HUES48 (cell line): Measurements from ENCODE around the gene CPT1B.
"Not testable (repeated sequence)": the region's sequence is repeated elsewhere in the genome, so short reads cannot be mapped to it uniquely, and the experiment has no call there.

ENCODE experiments used
- H3K27ac ChIP-seq: one replicate; pipeline ENCODE4 v1.7.0; 2013; ENCODE audit warnings: low read depth, low read length, inconsistent platforms
- H3K27me3 ChIP-seq: 2 replicates; pipeline ENCODE4 v1.6.1; 2013; ENCODE audit warnings: mild to moderate bottlenecking, low read length; ENCODE audit not compliant: control insufficient read depth, insufficient read depth
- H3K36me3 ChIP-seq: 2 replicates; pipeline ENCODE4 v1.6.1; 2013; ENCODE audit warnings: low read length; ENCODE audit not compliant: control insufficient read depth, insufficient read depth
- H3K4me1 ChIP-seq: 2 replicates; pipeline ENCODE4 v1.6.1; 2013; ENCODE audit warnings: mild to moderate bottlenecking, low read length; ENCODE audit not compliant: control insufficient read depth, insufficient read depth
- H3K4me3 ChIP-seq: 2 replicates; pipeline ENCODE4 v1.5.1; 2013; ENCODE audit warnings: mild to moderate bottlenecking, low read depth, low read length
- H3K9ac ChIP-seq: 2 replicates; pipeline ENCODE4 v1.6.1; 2013; ENCODE audit warnings: mild to moderate bottlenecking, low read depth, low read length, moderate library complexity
- H3K9me3 ChIP-seq: 2 replicates; pipeline ENCODE4 v1.6.1; 2013; ENCODE audit warnings: low read length; ENCODE audit not compliant: control insufficient read depth, insufficient read depth

The CPT1B gene

GRCh38 chr22:50608058-50608840 lies 30.0 kb upstream of the CPT1B start:
- not testable (repeated sequence) for H3K36me3 ChIP-seq, H3K4me1 ChIP-seq, H3K4me3 ChIP-seq, H3K27ac ChIP-seq, H3K9ac ChIP-seq, H3K9me3 ChIP-seq
- H3K27me3 ChIP-seq, result peaks cover 47% of the 10 kb centered on the region

- Histone ChIP-seq H3K4me3 (no peak overlapping the region), H3K36me3 (no peaks in the 10 kb centered on the region), H3K9me3 (no peaks in the 10 kb centered on the region), H3K27me3 (peaks cover 48% of the 10 kb centered on the region), H3K27ac (no peak overlapping the region), H3K4me1 (no peaks in the 10 kb centered on the region), H3K9ac (no peak overlapping the region)
Observed at GRCh38 chr22:50607659-50608020, 29.4 kb upstream of the CPT1B start.

- no peak overlapping the region for H3K9ac ChIP-seq
- H3K4me3 ChIP-seq, result no peak overlapping the region
- H3K27ac ChIP-seq, result no peak overlapping the region
- H3K9me3 ChIP-seq, result no peaks in the 10 kb centered on the region
- peaks cover 54% of the 10 kb centered on the region for H3K27me3 ChIP-seq
- no peaks in the 10 kb centered on the region for H3K36me3 ChIP-seq
- no peaks in the 10 kb centered on the region for H3K4me1 ChIP-seq
Observed at GRCh38 chr22:50606946-50607658, 28.9 kb upstream of the CPT1B start.

GRCh38 chr22:50606165-50606945 lies 28.1 kb upstream of the CPT1B start:
- no peak overlapping the region for H3K27ac ChIP-seq
- H3K4me3 ChIP-seq, result no peak overlapping the region
- H3K9me3 ChIP-seq, result no peaks in the 10 kb centered on the region
- no peaks in the 10 kb centered on the region for H3K4me1 ChIP-seq
- H3K9ac ChIP-seq, result no peak overlapping the region
- H3K27me3 ChIP-seq, result peaks cover 61% of the 10 kb centered on the region
- no peaks in the 10 kb centered on the region for H3K36me3 ChIP-seq

- no peak overlapping the region for H3K27ac ChIP-seq
- peaks cover 66% of the 10 kb centered on the region for H3K27me3 ChIP-seq
Observed at GRCh38 chr22:50605613-50606074, 27.4 kb upstream of the CPT1B start.

GRCh38 chr22:50605002-50605612 lies 26.9 kb upstream of the CPT1B start:
- peaks cover 66% of the 10 kb centered on the region for H3K27me3 ChIP-seq
- no peaks in the 10 kb centered on the region for H3K36me3 ChIP-seq
- no peaks in the 10 kb centered on the region for H3K4me1 ChIP-seq
- H3K27ac ChIP-seq, result no peak overlapping the region
- no peak overlapping the region for H3K4me3 ChIP-seq
- no peak overlapping the region for H3K9ac ChIP-seq
- H3K9me3 ChIP-seq, result no peaks in the 10 kb centered on the region

More at GRCh38 chr22:50605613-50606074, 27.4 kb upstream of the CPT1B start:
- Histone ChIP-seq H3K4me3 (no peak overlapping the region), H3K36me3 (no peaks in the 10 kb centered on the region), H3K9ac (no peak overlapping the region), H3K9me3 (no peaks in the 10 kb centered on the region), H3K4me1 (no peaks in the 10 kb centered on the region)

- H3K9ac ChIP-seq, result no peak overlapping the region
- H3K4me1 ChIP-seq, result no peaks in the 10 kb centered on the region
- no peak overlapping the region for H3K27ac ChIP-seq
- H3K27me3 ChIP-seq, result peaks cover 73% of the 10 kb centered on the region
- peak overlapping the region; percentile 29; the same call in 1 of the 2 replicates for H3K4me3 ChIP-seq
- no peaks in the 10 kb centered on the region for H3K36me3 ChIP-seq
- no peaks in the 10 kb centered on the region for H3K9me3 ChIP-seq
Observed at GRCh38 chr22:50604256-50605001, 26.2 kb upstream of the CPT1B start.

- Histone ChIP-seq H3K4me1 (no peaks in the 10 kb centered on the region), H3K4me3 (peak overlapping the region; percentile 29; the same call in 1 of the 2 replicates), H3K27me3 (peaks cover 80% of the 10 kb centered on the region), H3K36me3 (no peaks in the 10 kb centered on the region), H3K9me3 (no peaks in the 10 kb centered on the region), H3K27ac (no peak overlapping the region), H3K9ac (no peak overlapping the region)
Observed at GRCh38 chr22:50603511-50604255, 25.5 kb upstream of the CPT1B start.

- H3K4me3 ChIP-seq, result no peak overlapping the region
- H3K27me3 ChIP-seq, result peaks cover 82% of the 10 kb centered on the region
- no peaks in the 10 kb centered on the region for H3K4me1 ChIP-seq
Observed at GRCh38 chr22:50602338-50602700, 24.1 kb upstream of the CPT1B start.

More at GRCh38 chr22:50602338-50602700, 24.1 kb upstream of the CPT1B start:
- H3K9ac ChIP-seq, result no peak overlapping the region
- no peaks in the 10 kb centered on the region for H3K36me3 ChIP-seq
- H3K9me3 ChIP-seq, result no peaks in the 10 kb centered on the region
- H3K27ac ChIP-seq, result no peak overlapping the region
